Endothelial cell of hepatic sinusoid (primary cell): Measurements from ENCODE around the gene SMURF1.
"Not testable (repeated sequence)": the region's sequence is repeated elsewhere in the genome, so short reads cannot be mapped to it uniquely, and the experiment has no call there.

Experiments used
- in situ Hi-C: cut with HindIII; loops from 2 replicates; pipeline ENCODE4 v1.10.0; 2017; ENCODE audit warnings: low sequenced_read_pairs

Gene SMURF1

DNA sequence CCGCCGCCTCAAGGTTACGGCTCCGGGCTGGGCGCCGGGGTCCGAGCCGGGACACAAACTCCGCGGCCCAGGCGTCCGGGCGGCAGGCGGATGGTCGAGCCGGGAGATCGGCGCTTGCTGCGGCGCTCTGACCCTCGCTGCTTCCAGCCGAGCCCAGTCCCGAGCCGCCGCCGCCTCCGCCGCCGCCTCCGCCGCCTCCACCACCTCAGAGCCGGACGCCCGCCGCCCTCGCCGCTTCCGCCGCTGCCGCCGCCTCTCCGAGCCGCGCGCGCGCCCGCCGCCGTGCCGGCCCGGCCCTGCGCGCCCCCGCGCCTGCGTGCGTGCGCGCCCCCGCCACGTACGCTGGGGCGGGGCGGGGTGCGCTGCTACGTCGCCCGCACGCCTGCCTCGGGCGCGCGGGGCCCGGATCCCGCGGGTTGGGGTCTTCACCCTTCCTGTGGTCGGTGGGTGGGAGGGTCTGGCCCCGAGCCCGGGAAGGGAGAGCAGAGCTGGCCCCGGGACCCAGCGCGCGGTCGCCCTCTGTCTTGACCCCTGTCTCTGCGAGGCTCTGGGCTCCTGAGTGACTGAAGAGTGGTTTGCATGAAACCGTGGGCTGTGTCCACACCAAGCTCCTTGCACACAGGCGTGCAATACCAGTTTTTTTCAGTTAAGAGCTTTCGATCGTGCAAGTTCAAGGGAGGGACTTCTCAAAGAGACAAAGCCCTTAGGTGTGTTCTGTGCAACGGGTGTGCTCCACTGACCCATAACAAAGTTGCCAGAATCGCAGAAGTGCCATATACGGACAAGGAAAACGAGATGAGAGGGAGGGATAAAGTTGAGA is at the start of gene SMURF1:
SMURF1 (minus strand) TSS at position 256 of the 820 bp plus-strand sequence. CDS start 328 bp downstream, outside the sequence.
- in situ Hi-C loops = no loop called here

GRCh38 chr7:99191869-99192596 is 48.1 kb upstream of the SMURF1 start:
- in situ Hi-C loops = loop anchor here (5.0 kb wide), 1 partner anchor 115 kb away; no protein-coding TSS in a partner anchor

GRCh38 chr7:99190359-99191009 is 46.6 kb upstream of the SMURF1 start:
- in situ Hi-C loops = loop anchor here (5.0 kb wide), 1 partner anchor 117 kb away; no protein-coding TSS in a partner anchor

DNA sequence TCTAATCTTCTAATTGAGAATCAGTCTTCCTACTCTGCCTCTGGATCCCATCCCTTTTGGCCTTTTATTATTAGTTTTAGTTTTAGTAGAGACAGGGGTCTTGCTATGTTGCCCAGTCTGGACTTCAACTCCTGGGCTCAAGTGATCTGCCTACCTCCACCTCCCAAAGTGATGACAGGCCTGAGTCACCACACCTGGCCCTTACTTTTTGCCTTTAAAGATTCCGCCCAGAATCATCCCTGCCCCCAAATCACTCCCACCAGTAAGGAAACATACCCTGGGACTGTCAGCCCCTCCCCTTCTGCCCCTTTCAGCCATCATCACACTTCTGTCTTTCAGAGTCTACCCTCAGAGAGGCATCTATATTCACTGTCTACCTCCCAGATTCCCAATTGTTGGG is 45.3 kb upstream of the SMURF1 start:
- in situ Hi-C loops = no loop called here

- in situ Hi-C loops = no loop called here
Observed at GRCh38 chr7:99188221-99188620, 44.3 kb upstream of the SMURF1 start.

DNA sequence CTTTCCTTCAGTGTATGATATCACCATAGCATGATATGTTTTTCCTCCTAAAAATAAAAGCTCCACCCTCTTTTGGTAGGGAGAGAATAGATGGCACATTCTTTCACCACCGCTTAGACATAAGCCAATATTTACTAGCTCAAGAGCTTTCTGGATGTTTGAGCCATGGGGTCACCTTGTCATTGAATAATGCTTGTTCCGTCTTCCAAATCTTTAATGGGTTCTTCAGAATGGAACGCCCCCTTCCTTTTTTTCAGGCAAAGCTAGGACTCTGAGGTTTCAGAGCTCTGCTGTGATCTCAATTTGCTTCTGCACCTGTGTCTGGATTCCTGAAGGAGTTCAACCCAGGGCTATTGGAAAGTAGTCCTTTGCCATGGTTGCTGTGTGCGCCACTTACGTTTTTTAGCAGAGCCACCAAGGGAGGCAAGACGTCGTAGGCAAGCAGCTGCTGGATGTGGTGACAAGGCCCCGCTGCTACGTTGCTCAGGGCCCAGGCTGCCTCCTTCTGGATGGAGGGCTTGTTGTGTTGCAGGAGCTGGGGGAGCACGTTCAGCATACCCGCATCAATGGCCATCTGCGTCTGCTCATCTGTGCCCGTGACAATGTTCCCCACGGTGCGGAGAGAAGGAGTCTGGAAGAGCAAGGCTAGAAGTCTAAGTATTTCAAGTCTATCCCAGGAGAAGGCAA is 40.8 kb upstream of the SMURF1 start:
- in situ Hi-C loops = no loop called here

GRCh38 chr7:99180067-99180650 is 36.3 kb upstream of the SMURF1 start:
- in situ Hi-C loops = no loop called here

- in situ Hi-C loops = no loop called here
Observed at GRCh38 chr7:99177165-99177564, 33.3 kb upstream of the SMURF1 start.

DNA sequence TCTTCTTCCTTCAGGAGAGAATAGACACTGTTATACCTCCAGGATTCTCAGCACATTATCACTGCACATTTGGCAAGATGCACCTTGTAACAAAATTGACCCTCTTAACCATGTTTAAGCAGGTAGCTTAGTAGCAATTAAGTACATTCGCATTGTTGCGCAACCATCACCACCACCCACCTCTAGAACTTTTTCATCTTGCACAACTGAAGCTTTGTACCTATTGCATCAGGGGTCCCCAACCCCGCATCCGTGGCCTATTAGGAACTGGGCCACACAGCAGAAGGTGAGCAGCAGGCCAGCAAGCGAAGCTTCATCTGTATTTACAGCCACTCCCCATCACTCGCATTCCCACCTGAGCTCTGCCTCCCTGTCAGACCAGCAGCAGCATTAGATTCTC is 29.9 kb upstream of the SMURF1 start:
- in situ Hi-C loops = no loop called here

DNA sequence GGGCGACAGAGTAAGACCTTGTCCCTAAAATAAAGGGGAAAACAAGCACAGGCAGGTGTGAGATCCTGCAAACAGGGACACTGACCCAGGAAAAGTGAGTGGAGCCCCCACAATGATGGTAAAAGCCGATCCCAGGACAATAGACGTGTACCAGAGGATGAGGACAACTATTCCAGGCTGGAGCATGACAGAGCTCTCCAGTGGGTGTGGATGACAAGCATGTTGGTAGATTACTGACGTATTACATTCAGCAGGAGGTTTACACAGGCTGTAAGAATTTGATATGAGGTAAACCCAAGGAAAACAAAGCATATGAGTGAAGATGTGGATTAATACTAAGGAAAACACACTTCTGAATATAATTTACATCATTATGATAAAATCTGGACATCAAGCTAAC is 27.8 kb upstream of the SMURF1 start:
- in situ Hi-C loops = no loop called here

GRCh38 chr7:99170730-99171074 is 26.8 kb upstream of the SMURF1 start:
- in situ Hi-C loops = no loop called here

GRCh38 chr7:99170065-99170729 is 26.3 kb upstream of the SMURF1 start:
- in situ Hi-C loops = no loop called here

DNA sequence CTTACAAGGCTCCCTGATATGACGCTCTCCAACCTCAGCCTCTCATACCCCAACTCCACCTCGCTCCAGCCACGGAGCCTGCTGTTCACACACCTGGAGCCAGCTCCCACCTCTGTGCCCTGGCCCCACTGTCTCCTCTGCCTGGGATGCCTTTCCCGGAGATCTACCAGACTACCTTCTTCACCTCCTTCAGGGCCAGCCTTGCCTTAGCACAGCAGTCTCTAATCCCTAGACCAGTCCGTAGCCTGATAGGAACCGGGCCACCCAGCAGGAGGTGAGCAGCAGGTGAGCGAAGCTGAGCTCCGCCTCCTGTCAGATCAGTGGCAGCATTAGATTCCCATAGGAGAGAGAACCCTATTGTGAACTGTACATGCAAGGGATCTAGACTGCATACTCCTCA is 23.2 kb upstream of the SMURF1 start:
- in situ Hi-C loops = loop anchor here (5.0 kb wide), 1 partner anchor 60 kb away; no protein-coding TSS in a partner anchor

DNA sequence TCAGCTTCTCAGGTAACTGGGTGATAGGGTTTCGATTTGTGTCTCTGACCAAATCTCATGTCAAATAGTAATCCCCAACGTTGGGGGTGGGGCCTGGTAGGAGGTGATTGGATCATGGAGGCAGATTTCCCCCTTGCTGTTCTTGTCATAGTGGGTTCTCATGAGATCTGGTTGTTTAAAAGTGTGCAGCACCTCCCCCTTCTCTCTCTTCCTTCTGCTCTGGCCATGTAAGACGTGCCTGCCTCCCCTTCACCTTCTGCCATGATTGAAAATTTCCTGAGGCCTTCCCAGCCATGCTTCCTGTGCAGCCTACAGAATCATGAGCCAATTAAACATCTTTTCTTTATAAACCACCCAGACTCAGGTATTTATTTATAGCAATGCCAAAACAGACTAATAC is 21.9 kb upstream of the SMURF1 start:
- in situ Hi-C loops = loop anchor here (5.0 kb wide), 1 partner anchor 61 kb away; no protein-coding TSS in a partner anchor

DNA sequence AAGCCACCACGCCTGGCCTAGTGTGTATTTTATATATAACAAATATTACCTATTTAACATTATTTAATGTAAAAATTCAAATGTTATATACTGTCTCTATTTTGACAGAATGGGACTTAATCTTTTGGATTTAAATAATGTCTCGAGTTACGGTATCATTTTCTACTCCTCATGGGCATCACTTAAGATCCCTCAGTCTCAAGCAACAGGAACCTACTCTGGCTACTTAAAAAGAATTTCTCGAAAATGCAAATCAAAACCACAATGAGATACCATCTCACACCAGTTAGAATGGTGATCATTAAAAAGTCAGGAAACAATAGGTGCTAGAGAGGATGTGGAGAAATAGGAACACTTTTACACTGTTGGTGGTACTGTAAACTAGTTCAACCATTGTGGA is 19.8 kb upstream of the SMURF1 start:
- in situ Hi-C loops = not testable (repeated sequence)

GRCh38 chr7:99156649-99157048 is 12.7 kb upstream of the SMURF1 start:
- in situ Hi-C loops = no loop called here

DNA sequence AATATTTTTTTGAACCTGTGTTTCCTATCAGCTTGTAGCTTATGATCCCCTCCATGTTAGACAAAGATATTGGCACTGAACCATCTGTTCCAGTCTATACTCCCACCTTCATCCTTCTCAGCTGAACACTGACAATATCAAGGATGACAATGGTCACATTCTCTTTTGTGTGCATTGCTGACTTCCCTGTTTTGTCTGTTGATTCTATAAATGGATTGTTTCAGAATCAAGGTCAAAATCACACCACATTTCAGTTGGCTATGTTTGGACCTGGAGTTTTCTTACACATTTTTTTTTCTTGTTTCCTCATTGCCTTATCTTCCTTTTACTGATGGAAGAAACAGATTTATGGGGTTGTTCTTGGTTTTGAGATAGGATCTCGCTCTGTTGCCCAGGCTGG is 11.3 kb upstream of the SMURF1 start:
- in situ Hi-C loops = no loop called here

DNA sequence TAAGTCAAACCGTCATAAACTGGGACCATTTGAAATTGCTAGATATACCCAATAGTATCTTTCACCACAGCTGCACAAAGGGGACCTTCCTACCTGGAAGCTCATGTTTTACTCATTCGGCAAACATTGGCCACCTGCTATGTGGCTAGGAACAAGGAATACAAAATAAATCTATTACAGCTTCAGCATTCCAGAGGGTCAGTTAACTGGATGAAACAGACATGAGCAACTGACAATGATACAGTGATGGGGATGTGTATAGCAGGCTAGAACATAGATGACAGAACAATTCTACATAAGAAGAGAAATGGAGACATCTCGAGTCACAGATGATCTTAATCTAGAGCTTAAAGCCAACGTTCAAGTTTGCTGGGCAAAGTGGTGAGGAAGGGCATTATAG is 3.1 kb upstream of the SMURF1 start:
- in situ Hi-C loops = no loop called here

DNA sequence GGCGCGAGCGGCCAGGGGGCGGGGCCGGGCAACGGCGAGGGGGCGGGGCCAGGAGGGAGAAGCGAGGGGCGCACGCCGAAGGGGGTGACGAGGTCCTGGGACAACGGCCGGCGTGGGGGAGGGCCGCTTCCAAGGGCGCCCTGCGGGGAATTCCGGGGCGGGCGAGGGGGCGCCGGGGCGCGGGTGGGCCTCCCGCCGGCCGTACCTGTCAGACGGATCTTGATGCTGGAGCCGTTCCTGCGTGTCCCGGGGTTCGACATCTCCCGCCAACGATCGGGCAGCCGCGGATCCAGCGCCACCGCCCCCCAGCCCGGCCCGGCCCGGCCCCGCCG is 421 bp downstream of the SMURF1 start:
- in situ Hi-C loops = no loop called here
